ENCODE data around the gene XIRP2. TPM values are rescaled to one million over a fixed set of nuclear protein-coding genes. Genes with fewer than 3 reads are reported as not detected.

The XIRP2 gene
- total RNA-seq, 2 donors from 2014 or later = not detected

GRCh38 chr2:167240671-167241070 lies 352.4 kb downstream of the XIRP2 start:
- ATAC-seq (no peak), DNase-seq (no peak)
- Histone ChIP-seq H3K4me1 (no peaks in the 10 kb centered on the region), H3K9me3 (no peaks in the 10 kb centered on the region), H3K27me3 (no peaks in the 10 kb centered on the region), H3K4me3 (no peak overlapping the region), H3K27ac (no peak overlapping the region), H3K36me3 (replicated peaks in 1 of 2; ENCODE audit: insufficient read depth in 1 of 2, low read depth in 2 of 2) (no peaks in the 10 kb centered on the region)
- no peak for TF ChIP-seq CTCF (IDR thresholded peaks at IDR 0.05)
- 83 to 96% methylated on average over 1 of the region's 1 CpG for WGBS, 2 donors
- intact Hi-C loops (cut with DNase I) = no loop called here

DNA sequence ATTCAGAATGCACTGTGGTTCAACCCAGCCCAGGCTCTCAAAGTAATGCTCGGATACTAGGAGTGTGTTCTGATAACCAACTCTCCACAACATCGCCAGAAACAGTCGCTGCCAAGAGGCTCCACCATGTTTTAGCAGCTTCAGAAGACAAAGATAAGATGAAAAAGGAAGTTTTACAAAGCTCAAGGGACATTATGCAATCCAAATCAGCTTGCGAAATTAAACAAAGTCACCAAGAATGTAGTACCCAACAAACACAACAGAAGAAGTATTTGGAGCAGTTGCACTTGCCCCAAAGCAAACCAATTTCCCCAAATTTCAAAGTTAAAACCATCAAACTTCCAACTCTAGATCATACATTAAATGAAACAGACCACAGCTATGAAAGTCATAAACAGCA lies 360.9 kb downstream of the XIRP2 start:
- H3K4me1 ChIP-seq = no peaks in the 10 kb centered on the region
- no peak overlapping the region for H3K27ac ChIP-seq
- H3K4me3 ChIP-seq = no peak overlapping the region
- H3K9me3 ChIP-seq = no peaks in the 10 kb centered on the region
- intact Hi-C loops (cut with DNase I) = no loop called here
- H3K27me3 ChIP-seq = no peaks in the 10 kb centered on the region
- H3K36me3 ChIP-seq (replicated peaks in 1 of 2; ENCODE audit: insufficient read depth in 1 of 2, low read depth in 2 of 2) = no peaks in the 10 kb centered on the region
- DNase-seq (no peak), ATAC-seq (no peak)
- WGBS, 2 donors = 64 to 66% methylated on average over 4 of the region's 4 CpGs
- TF ChIP-seq POLR2A (IDR thresholded peaks at IDR 0.05) (no peak), CTCF (IDR thresholded peaks at IDR 0.05) (no peak)

- ATAC-seq (no peak), DNase-seq (no peak)
- Histone ChIP-seq H3K4me3 (no peak overlapping the region), H3K27me3 (no peaks in the 10 kb centered on the region), H3K4me1 (no peaks in the 10 kb centered on the region), H3K36me3 (replicated peaks in 1 of 2; ENCODE audit: insufficient read depth in 1 of 2, low read depth in 2 of 2) (no peaks in the 10 kb centered on the region), H3K27ac (no peak overlapping the region), H3K9me3 (no peaks in the 10 kb centered on the region)
- TF ChIP-seq CTCF (IDR thresholded peaks at IDR 0.05) (no peak), POLR2A (IDR thresholded peaks at IDR 0.05) (no peak)
- WGBS, 2 donors = 51 to 58% methylated on average over 2 of the region's 2 CpGs
- intact Hi-C loops (cut with DNase I) = no loop called here
Measured at GRCh38 chr2:167253025-167253424, 364.7 kb downstream of the XIRP2 start.

DNA sequence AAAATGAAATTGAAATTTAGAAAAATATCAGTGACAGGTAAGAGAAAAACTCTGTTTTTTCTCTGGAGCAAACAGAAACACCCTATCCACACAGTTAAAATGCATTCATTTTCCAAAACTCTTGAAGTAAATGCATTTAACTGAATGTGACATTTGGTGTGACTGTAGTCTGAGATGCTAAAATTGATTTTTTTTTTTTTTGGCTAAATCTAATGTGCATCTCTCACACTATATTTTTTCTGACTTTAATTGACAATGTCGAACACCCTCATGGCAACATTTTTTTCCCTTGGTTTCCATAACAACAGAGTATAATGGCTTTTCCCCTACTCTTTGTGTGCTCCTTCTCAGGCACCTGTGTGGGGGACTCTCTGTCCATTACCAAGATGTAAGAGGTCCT lies 366.4 kb downstream of the XIRP2 start:
- no peaks in the 10 kb centered on the region for H3K9me3 ChIP-seq
- no peaks in the 10 kb centered on the region for H3K27me3 ChIP-seq
- WGBS, 2 donors = 72 to 89% methylated on average over 1 of the region's 1 CpG
- ATAC-seq (no peak), DNase-seq (no peak)
- no peak overlapping the region for H3K4me3 ChIP-seq
- H3K36me3 ChIP-seq (replicated peaks in 1 of 2; ENCODE audit: insufficient read depth in 1 of 2, low read depth in 2 of 2) = no peaks in the 10 kb centered on the region
- intact Hi-C loops (cut with DNase I) = no loop called here
- H3K4me1 ChIP-seq = no peaks in the 10 kb centered on the region
- TF ChIP-seq POLR2A (IDR thresholded peaks at IDR 0.05) (no peak), CTCF (IDR thresholded peaks at IDR 0.05) (no peak)
- no peak overlapping the region for H3K27ac ChIP-seq

- intact Hi-C loops (cut with DNase I) = no loop called here
- no peak for DNase-seq
- Histone ChIP-seq H3K36me3 (replicated peaks in 1 of 2; ENCODE audit: insufficient read depth in 1 of 2, low read depth in 2 of 2) (no peaks in the 10 kb centered on the region), H3K27ac (no peak overlapping the region), H3K27me3 (no peaks in the 10 kb centered on the region), H3K9me3 (no peaks in the 10 kb centered on the region), H3K4me1 (no peaks in the 10 kb centered on the region), H3K4me3 (no peak overlapping the region)
- TF ChIP-seq POLR2A (IDR thresholded peaks at IDR 0.05) = no peak
- no peak for TF ChIP-seq CTCF (IDR thresholded peaks at IDR 0.05)
- ATAC-seq = no peak
- WGBS, 2 donors = 68 to 73% methylated on average over 3 of the region's 3 CpGs
Measured at GRCh38 chr2:167258712-167259111, 370.4 kb downstream of the XIRP2 start.

Data from body of pancreas (tissue), 4 donors.